GM19035 (cell line): Measurements from ENCODE around the gene CTSZ.
"Not testable (repeated sequence)": the region's sequence is repeated elsewhere in the genome, so short reads cannot be mapped to it uniquely, and the experiment has no call there.

ENCODE experiments used
- ATAC-seq: cut with Tn5 transposase; IDR thresholded peaks from one replicate; pipeline ENCODE4 v1.9.1; 2021; ENCODE audit not compliant: unreplicated experiment

Gene CTSZ

GRCh38 chr20:59001068-59001448 lies 6.0 kb downstream of the CTSZ start:
- no peak for ATAC-seq

GRCh38 chr20:59000326-59000725 lies 6.7 kb downstream of the CTSZ start:
- no peak for ATAC-seq

- no peak for ATAC-seq
Observed at GRCh38 chr20:58998656-58999055, 8.4 kb downstream of the CTSZ start.

- ATAC-seq = no peak
Observed at GRCh38 chr20:58997141-58997770, 9.8 kb downstream of the CTSZ start.

- ATAC-seq = no peak
Observed at GRCh38 chr20:58996226-58996611, 10.8 kb downstream of the CTSZ start.

- ATAC-seq = no peak
Observed at GRCh38 chr20:58995461-58996225, 11.4 kb downstream of the CTSZ start.

GRCh38 chr20:58994390-58995159 lies 12.5 kb downstream of the CTSZ start:
- no peak for ATAC-seq

GRCh38 chr20:58993332-58994248 lies 13.5 kb downstream of the CTSZ start:
- ATAC-seq = no peak

GRCh38 chr20:58992911-58993310 lies 14.1 kb downstream of the CTSZ start:
- no peak for ATAC-seq

- no peak for ATAC-seq
Observed at GRCh38 chr20:58991715-58992114, 15.3 kb downstream of the CTSZ start.

GRCh38 chr20:58990651-58991445 lies 16.2 kb downstream of the CTSZ start:
- ATAC-seq = no peak

- no peak for ATAC-seq
Observed at GRCh38 chr20:58989196-58989595, 17.9 kb downstream of the CTSZ start.

- ATAC-seq = no peak
Observed at GRCh38 chr20:58988565-58988882, 18.5 kb downstream of the CTSZ start.

GRCh38 chr20:58987790-58988564 lies 19.1 kb downstream of the CTSZ start:
- ATAC-seq = no peak

GRCh38 chr20:58986968-58987517 lies 20.0 kb downstream of the CTSZ start:
- ATAC-seq = no peak

GRCh38 chr20:58986286-58986967 lies 20.6 kb downstream of the CTSZ start:
- ATAC-seq = no peak

- ATAC-seq = no peak
Observed at GRCh38 chr20:58985656-58986055, 21.4 kb downstream of the CTSZ start.

- ATAC-seq = no peak
Observed at GRCh38 chr20:58984691-58985090, 22.4 kb downstream of the CTSZ start.

- ATAC-seq = not testable (repeated sequence)
Observed at GRCh38 chr20:58983115-58983468, 24.0 kb downstream of the CTSZ start.
